KOPT-K1 (cell line): ENCODE data around the gene UGT1A4.

Source experiments
- H3K27ac ChIP-seq: fragments of 200-600 bp; sonication (generic); 2 replicates; pipeline ENCODE4 v1.5.1; 2016; ENCODE audit warnings: antibody characterized with exemption, mild to moderate bottlenecking, low read depth, low read length; ENCODE audit not compliant: poor library complexity, severe bottlenecking
- H3K36me3 ChIP-seq: fragments of 200-600 bp; sonication (generic); 2 replicates; pipeline ENCODE4 v1.5.1; 2017; ENCODE audit warnings: antibody characterized with exemption, mild to moderate bottlenecking, low read length, moderate library complexity; ENCODE audit not compliant: insufficient read depth
- H3K9me3 ChIP-seq: fragments of 200-600 bp; sonication (generic); 2 replicates; pipeline ENCODE4 v1.5.1; 2017; ENCODE audit warnings: antibody characterized with exemption, low read length, mild to moderate bottlenecking; ENCODE audit not compliant: insufficient read depth, poor library complexity, severe bottlenecking

The UGT1A4 gene

DNA sequence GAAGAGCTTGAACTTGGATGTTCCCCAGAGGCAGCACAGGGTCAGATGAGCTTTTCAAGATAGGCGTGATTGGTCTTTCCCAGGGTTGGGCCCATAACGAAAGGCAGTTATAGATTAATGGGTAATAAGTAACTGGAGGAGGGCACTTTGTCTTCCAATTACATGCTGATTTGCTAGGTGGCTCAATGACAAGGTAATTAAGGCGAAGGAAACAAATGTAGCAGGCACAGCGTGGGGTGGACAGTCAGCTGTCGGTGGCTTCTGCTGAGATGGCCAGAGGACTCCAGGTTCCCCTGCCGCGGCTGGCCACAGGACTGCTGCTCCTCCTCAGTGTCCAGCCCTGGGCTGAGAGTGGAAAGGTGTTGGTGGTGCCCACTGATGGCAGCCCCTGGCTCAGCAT is at the start of gene UGT1A4:
TSS of gene UGT1A4 (plus strand) at position 185 of the 400 bp plus-strand sequence. CDS start at position 270, 85 bp downstream.
- no peak within 1 kb of the TSS for H3K27ac ChIP-seq
- no peaks in the 10 kb centered on the region for H3K36me3 ChIP-seq
- no peaks in the 10 kb centered on the region for H3K9me3 ChIP-seq

DNA sequence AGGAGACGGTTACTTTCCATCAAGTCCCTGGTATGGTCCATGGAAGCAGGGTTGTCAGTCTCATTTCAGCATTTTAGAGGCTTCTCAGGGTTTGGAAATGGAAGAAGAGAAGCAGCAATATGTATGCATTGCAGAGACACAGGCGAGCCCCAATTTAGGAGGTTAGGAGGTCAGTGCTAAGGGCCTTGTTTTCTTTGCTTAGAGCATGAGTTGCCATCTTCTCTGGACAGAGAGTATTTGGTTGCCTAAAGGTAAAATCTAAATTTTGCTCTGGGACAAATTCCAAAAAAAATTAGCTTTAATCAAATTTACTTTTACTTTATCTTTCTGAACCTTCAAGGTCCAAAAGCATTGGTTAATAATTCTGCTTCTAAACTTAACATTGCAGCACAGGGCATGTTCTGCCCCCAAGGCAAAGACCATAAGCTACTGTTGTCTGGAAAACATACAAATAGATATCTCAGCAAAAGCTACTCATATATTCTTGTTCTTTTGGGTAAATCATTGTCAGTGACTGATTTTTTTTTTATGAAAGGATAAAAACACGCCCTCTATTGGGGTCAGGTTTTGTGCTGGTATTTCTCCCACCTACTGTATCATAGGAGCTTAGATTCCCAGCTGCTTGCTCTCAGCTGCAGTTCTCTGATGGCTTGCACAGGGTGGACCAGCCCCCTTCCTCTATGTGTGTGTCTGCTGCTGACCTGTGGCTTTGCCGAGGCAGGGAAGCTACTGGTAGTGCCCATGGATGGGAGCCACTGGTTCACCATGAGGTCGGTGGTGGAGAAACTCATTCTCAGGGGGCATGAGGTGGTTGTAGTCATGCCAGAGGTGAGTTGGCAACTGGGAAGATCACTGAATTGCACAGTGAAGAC is 47.0 kb upstream of the UGT1A4 start, which contains the start of gene UGT1A9:
TSS of gene UGT1A9 (plus strand) at position 609 of the 872 bp plus-strand sequence. CDS start at position 646, 37 bp downstream.
- Histone ChIP-seq H3K9me3 (no peaks in the 10 kb centered on the region), H3K27ac (no peak within 1 kb of the TSS), H3K36me3 (no peaks in the 10 kb centered on the region)

DNA sequence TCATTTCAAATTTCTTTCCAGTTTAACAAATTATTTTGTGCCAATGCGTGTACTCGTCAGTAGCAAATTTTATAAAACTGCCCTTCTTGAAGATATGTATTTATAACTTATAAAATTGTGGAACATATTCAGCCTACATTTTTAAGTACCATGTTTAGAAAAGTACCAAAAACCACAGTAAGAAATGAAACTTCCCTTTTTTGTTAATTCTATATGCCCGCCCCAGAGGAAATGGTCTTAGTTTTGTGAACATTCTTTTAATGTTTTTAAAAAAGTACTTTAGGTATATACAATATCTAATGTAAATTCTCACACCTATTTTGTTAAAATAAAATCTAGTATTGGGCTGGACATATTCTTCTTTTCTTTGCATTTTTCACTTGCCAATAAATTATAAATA is 45.6 kb upstream of the UGT1A4 start:
- H3K36me3 ChIP-seq = no peaks in the 10 kb centered on the region
- H3K27ac ChIP-seq = no peak overlapping the region
- no peaks in the 10 kb centered on the region for H3K9me3 ChIP-seq

DNA sequence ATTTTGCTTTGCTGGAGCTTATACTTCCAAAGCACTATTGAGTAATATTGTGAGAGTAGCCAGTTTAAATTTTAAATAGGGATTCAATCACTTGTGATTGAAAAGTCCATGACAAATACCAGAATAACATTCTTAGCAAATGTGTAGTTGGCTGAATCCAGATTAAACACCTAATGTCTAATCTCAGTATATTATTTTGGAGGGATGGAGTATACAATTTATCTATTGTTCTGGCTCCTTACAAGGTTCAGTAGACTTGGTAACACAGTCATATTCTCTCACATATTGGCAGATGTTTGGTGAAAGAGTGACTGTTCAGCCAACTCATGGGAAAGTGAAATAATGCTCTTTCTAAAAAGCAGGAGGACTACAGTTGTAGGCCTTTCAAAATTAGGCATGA is 44.6 kb upstream of the UGT1A4 start:
- no peaks in the 10 kb centered on the region for H3K36me3 ChIP-seq
- no peak overlapping the region for H3K27ac ChIP-seq

DNA sequence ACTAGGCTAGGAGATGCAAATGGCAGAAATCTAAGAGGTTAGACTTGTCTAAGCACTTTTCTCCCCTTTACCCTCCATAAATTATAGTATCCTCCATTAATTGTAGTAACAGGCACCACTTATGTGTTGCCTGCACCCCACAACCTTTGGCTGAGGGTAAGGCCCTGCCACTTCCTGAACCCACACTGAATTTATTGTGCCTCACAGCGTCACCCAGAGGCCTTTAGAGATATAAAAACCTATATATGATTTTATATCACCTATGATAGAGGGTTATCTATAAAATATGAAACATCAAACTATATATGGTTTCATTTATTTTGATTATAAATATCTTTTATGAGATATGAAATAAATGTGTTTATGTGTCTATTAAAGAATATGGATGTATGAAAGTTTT is 44.2 kb upstream of the UGT1A4 start:
- Histone ChIP-seq H3K36me3 (no peaks in the 10 kb centered on the region), H3K9me3 (no peaks in the 10 kb centered on the region), H3K27ac (no peak overlapping the region)

More for the DNA sequence above, 44.6 kb upstream of the UGT1A4 start:
- H3K9me3 ChIP-seq = no peaks in the 10 kb centered on the region

DNA sequence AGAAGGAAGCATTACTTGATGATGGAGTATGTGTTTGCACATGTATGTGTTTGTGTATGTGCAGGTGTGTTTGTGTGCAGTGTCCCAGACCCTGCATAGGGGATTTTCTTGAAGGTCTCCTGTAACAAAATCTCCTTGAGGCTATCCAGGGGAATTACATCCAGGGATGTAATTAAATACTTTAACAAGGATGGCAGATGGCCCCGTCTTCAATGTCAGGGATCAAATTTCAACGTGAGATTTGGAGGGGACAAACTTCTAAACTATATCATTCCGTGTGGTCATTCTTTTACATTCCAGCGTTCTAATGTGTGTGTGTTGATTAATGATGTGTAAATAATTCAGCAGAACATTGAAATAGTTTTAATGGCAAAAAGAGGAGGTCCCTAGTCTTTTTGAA is 43.5 kb upstream of the UGT1A4 start:
- Histone ChIP-seq H3K27ac (no peak overlapping the region), H3K36me3 (no peaks in the 10 kb centered on the region), H3K9me3 (no peaks in the 10 kb centered on the region)

DNA sequence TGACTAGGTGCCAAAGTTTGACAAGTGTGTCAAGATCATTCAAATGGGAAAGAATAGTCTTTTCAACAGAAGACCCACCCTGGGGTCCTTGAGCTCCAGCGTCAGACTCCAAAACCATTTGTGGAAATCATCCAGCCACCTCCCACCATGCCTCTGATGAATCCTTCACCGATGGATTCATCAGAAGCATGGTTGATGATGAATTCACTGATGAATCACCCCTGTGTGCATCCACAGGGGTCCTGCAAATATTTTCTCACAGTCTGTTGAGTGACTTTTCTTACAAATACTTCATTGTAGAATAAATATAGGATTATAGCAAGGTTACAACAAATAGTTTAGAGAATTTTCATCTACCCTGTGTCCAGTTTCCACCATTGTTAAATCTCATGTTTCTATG is 42.5 kb upstream of the UGT1A4 start:
- H3K9me3 ChIP-seq = no peaks in the 10 kb centered on the region

DNA sequence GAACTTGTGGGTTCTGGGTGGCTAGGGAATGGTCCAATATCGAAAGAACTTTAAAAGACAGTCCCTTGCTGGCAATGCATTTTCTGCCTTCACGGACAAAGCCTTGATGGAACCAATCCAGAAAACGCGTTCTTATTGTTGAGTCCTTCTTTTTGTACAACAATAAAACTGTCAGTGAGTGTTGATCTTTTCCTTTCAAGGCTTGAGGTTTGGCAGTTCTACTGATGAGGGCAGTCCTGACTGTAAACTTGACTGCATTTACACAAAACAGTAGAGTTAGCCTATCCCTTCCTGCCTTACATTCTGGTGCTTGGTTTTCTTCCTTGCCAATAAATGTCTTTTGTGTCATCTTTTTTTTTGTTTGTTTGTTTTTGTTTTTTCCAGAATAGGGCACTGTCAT is 39.3 kb upstream of the UGT1A4 start:
- Histone ChIP-seq H3K27ac (no peak overlapping the region), H3K36me3 (no peaks in the 10 kb centered on the region), H3K9me3 (no peaks in the 10 kb centered on the region)

More for the DNA sequence above, 42.5 kb upstream of the UGT1A4 start:
- no peaks in the 10 kb centered on the region for H3K36me3 ChIP-seq
- no peak overlapping the region for H3K27ac ChIP-seq

DNA sequence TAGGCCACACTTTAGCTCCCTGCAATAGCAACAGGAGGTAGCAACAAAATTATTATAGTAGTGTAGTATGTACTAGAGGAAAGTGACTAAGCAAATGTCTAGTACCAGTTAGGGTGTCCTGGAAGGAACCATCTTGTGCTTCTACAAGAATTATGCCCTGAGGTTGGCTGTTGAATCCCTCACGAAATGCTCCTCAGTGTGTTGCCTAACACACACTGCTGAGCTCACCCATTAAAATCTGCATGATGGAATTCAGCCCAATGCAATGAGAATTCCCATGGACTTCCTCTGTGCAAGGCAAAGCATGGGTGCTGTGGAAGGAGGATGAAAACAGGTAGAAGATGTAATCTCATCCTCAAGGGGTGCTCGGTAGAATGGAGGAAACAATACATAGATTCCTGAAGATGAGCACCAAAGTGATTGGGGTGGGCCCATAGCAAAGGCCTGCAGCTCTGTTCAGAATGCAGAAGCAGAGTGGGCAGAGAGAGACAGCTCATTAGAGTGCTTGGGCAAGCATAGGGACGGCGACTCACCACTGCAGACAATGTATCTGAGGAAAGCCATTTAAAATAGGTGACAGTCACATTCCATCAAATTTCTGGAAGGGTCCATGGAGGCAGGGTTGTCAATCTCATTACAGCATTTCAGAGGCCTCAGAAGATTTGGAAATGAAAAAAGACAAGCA is 38.0 kb upstream of the UGT1A4 start:
- no peaks in the 10 kb centered on the region for H3K9me3 ChIP-seq
- no peak overlapping the region for H3K27ac ChIP-seq
- no peaks in the 10 kb centered on the region for H3K36me3 ChIP-seq

DNA sequence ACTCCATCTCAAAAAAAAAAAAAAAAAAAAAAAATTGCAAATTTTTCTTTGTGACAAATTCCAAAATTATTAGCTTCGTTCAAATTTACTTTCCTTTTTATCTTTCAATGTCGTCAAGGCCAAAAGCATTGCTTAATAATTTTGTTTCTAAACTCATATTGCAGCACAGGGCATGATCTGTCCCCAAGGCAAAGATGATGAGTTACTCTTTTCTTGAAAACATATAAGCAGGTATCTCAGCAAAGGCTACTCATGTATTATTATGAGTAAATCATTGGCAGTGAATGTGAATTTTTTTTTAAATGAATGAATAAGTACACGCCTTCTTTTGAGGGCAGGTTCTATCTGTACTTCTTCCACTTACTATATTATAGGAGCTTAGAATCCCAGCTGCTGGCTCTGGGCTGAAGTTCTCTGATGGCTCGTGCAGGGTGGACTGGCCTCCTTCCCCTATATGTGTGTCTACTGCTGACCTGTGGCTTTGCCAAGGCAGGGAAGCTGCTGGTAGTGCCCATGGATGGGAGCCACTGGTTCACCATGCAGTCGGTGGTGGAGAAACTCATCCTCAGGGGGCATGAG is 36.9 kb upstream of the UGT1A4 start, which contains the start of gene UGT1A7:
TSS of gene UGT1A7 (plus strand) at position 381 of the 579 bp plus-strand sequence. CDS start at position 418, 37 bp downstream.
- no peaks in the 10 kb centered on the region for H3K9me3 ChIP-seq
- no peak within 1 kb of the TSS for H3K27ac ChIP-seq
- H3K36me3 ChIP-seq = no peaks in the 10 kb centered on the region

DNA sequence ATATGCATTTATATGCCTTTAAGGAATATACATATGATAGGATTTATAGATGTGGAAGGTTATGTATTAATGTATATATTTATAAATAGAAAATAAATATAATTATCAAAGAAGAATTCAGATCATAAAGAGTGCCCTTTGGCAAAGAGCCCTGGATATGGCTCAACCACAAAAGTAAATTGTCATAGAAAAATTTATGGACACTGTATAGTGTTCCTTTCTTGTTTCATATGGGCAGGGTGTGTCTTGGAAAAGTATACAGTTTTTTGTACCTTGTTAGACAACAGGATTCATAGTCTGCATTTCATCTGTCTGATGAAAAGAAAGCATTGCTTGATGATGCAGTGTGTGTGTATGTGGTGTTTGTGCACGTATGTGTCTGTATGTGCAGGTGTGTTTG is 33.9 kb upstream of the UGT1A4 start:
- Histone ChIP-seq H3K36me3 (no peaks in the 10 kb centered on the region), H3K27ac (no peak overlapping the region), H3K9me3 (no peaks in the 10 kb centered on the region)

DNA sequence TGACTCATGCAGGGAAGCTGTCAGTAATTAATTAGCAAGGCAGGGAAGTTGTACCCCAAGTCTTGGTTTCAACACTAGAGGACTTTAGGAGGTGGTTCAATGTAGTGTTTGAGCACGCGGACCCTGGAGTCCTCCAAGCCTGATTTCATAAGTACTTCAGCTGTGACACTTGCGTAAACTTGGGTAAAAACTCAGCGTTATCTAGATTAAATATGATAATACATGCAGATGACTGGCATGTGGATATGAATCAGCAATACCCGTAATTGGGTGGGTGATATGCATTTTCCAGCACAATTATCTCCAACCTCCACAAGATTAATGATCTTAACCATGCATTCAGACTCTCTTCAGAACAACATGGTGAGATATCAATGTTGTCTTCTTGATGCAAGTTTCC is 31.6 kb upstream of the UGT1A4 start:
- Histone ChIP-seq H3K27ac (no peak overlapping the region), H3K9me3 (no peaks in the 10 kb centered on the region), H3K36me3 (no peaks in the 10 kb centered on the region)

DNA sequence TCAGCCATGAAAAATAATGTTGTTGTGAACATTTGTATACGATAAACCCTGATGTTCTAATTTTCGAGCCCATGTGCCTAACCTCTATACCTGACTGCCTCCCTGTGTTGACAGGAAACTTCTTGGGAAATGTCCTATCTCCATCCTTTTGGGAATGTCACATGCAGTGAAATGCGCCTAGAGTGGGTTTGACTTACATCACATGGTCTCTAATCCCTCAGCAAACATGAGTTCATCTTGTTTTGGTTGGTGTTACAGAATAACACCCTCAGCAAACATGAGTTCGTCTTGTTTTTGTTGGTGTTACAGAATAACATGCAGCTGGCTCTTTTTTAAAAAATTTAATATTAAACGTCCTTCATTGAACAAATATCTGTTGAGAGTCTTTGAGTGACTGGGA is 30.2 kb upstream of the UGT1A4 start:
- H3K27ac ChIP-seq = no peak overlapping the region

DNA sequence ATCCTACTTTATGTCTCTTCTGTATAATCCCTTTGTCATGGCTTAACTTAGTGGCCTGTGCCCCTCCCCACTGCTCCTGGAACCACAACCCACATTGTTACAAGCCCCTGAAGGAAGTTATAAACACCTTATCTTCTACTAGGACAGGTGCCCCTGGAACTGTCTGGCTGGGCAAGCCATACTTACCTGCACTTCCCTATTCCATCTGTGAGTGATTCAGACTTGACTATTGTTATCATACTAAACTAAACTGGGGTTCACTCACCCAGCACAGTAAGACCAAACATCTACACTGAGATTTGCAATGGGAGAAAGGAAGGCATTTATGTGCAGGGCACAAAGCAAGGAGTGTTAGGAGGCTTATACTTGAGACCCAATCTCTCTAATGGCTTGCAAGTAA is 29.5 kb upstream of the UGT1A4 start:
- H3K36me3 ChIP-seq = no peaks in the 10 kb centered on the region
- no peak overlapping the region for H3K27ac ChIP-seq
- H3K9me3 ChIP-seq = no peaks in the 10 kb centered on the region

More for the DNA sequence above, 30.2 kb upstream of the UGT1A4 start:
- H3K9me3 ChIP-seq = no peaks in the 10 kb centered on the region
- H3K36me3 ChIP-seq = no peaks in the 10 kb centered on the region

DNA sequence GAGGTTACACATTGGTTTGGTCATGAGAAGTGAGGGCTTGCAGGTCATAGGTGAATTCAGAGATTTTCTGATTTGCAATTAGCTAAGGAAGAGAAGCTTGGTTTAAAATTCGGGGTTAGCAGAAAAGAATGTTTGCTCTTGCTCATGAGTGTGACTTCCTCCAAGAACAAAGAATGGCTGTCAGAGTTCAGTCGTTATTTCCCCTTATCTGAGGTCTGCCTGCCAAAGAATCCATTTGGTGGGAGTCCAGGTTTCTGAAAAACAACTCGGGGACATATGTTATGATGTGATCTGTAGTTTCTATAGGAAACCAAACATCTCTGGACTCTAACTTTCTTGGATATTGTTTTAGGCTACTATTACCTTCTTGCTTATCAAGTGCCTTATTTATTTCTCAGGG is 29.0 kb upstream of the UGT1A4 start:
- H3K9me3 ChIP-seq = no peaks in the 10 kb centered on the region
- H3K27ac ChIP-seq = no peak overlapping the region
- H3K36me3 ChIP-seq = no peaks in the 10 kb centered on the region
